ENCODE data around the gene SERINC1. TPM values are rescaled to one million over a fixed set of nuclear protein-coding genes. Genes with fewer than 3 reads are reported as not detected.

SERINC1 gene
- total RNA-seq, 4 donors from 2014 or later, result 215 to 314 (median 276) TPM

- no peak overlapping the region for H3K27ac ChIP-seq (replicated peaks in 1 of 4)
- intact Hi-C loops (cut with DNase I), result no loop called here
- H3K27me3 ChIP-seq, result no peaks in the 10 kb centered on the region
- no peak for TF ChIP-seq EP300 (IDR thresholded peaks at IDR 0.05)
- TF ChIP-seq POLR2AphosphoS5 (IDR thresholded peaks at IDR 0.05), result no peak
- TF ChIP-seq POLR2A (IDR thresholded peaks at IDR 0.05; ENCODE audit: low read depth), result no peak
- no peak for TF ChIP-seq CTCF (IDR thresholded peaks at IDR 0.05)
- no peaks in the 10 kb centered on the region for H3K9me3 ChIP-seq
- no peak overlapping the region for H3K4me3 ChIP-seq
- H3K4me1 ChIP-seq, result no peaks in the 10 kb centered on the region
- peaks cover 6 to 83% (median 35%) of the 10 kb centered on the region in 4 donors for H3K36me3 ChIP-seq
- WGBS, result 91% methylated on average over 1 of the region's 1 CpG
- DNase-seq (ENCODE audit: extremely low spot score), result no peak
Observed at GRCh38 chr6:122416825-122417224, 54.8 kb downstream of the SERINC1 start.

GRCh38 chr6:122412001-122412400 lies 59.6 kb downstream of the SERINC1 start:
- Histone ChIP-seq H3K27ac (replicated peaks in 1 of 4) (no peak overlapping the region), H3K27me3 (no peaks in the 10 kb centered on the region), H3K9me3 (no peaks in the 10 kb centered on the region), H3K4me1 (peaks cover 2 to 14% (median 8%) of the 10 kb centered on the region in 4 donors), H3K4me3 (no peak overlapping the region), H3K36me3 (peaks cover 0 to 39% (median 17%) of the 10 kb centered on the region in 4 donors)
- TF ChIP-seq POLR2A (IDR thresholded peaks at IDR 0.05; ENCODE audit: low read depth) (no peak), POLR2AphosphoS5 (IDR thresholded peaks at IDR 0.05) (no peak)
- intact Hi-C loops (cut with DNase I), result no loop called here
- DNase-seq (ENCODE audit: extremely low spot score), result no peak

- no peak for TF ChIP-seq POLR2A (IDR thresholded peaks at IDR 0.05; ENCODE audit: low read depth)
- TF ChIP-seq POLR2AphosphoS5 (IDR thresholded peaks at IDR 0.05), result no peak
- TF ChIP-seq EP300 (IDR thresholded peaks at IDR 0.05), result no peak
- TF ChIP-seq CTCF (IDR thresholded peaks at IDR 0.05), result no peak
Observed at GRCh38 chr6:122408702-122409458, 62.7 kb downstream of the SERINC1 start.

GRCh38 chr6:122408240-122408639 lies 63.4 kb downstream of the SERINC1 start:
- WGBS, result 95% methylated on average over 1 of the region's 1 CpG
- H3K27ac ChIP-seq (replicated peaks in 1 of 4), result no peak overlapping the region
- H3K9me3 ChIP-seq, result no peaks in the 10 kb centered on the region
- peaks cover 0 to 11% (median 9%) of the 10 kb centered on the region in 4 donors for H3K36me3 ChIP-seq
- H3K4me1 ChIP-seq, result peaks cover 2 to 38% (median 34%) of the 10 kb centered on the region in 4 donors
- H3K4me3 ChIP-seq, result no peak overlapping the region
- no peak for DNase-seq (ENCODE audit: extremely low spot score)
- TF ChIP-seq POLR2AphosphoS5 (IDR thresholded peaks at IDR 0.05), result no peak
- no peak for TF ChIP-seq CTCF (IDR thresholded peaks at IDR 0.05)
- TF ChIP-seq POLR2A (IDR thresholded peaks at IDR 0.05; ENCODE audit: low read depth), result no peak
- intact Hi-C loops (cut with DNase I), result no loop called here
- H3K27me3 ChIP-seq, result no peaks in the 10 kb centered on the region

More at GRCh38 chr6:122408702-122409458, 62.7 kb downstream of the SERINC1 start:
- Histone ChIP-seq H3K27me3 (no peaks in the 10 kb centered on the region), H3K27ac (replicated peaks in 1 of 4) (no peak overlapping the region), H3K9me3 (no peaks in the 10 kb centered on the region), H3K4me3 (no peak overlapping the region), H3K36me3 (peaks cover 0 to 17% (median 11%) of the 10 kb centered on the region in 4 donors), H3K4me1 (peaks cover 2 to 32% (median 28%) of the 10 kb centered on the region in 4 donors)
- DNase-seq (ENCODE audit: extremely low spot score), result no peak
- intact Hi-C loops (cut with DNase I), result no loop called here
- 71% methylated on average over 6 of the region's 6 CpGs for WGBS

- H3K9me3 ChIP-seq, result no peaks in the 10 kb centered on the region
- no peaks in the 10 kb centered on the region for H3K27me3 ChIP-seq
- no peak overlapping the region for H3K27ac ChIP-seq (replicated peaks in 1 of 4)
- no peak for DNase-seq (ENCODE audit: extremely low spot score)
- intact Hi-C loops (cut with DNase I), result no loop called here
- 54% methylated on average over 4 of the region's 4 CpGs for WGBS
- peaks cover 0 to 6% (median 4%) of the 10 kb centered on the region in 4 donors for H3K36me3 ChIP-seq
- no peak for TF ChIP-seq EP300 (IDR thresholded peaks at IDR 0.05)
- TF ChIP-seq POLR2A (IDR thresholded peaks at IDR 0.05; ENCODE audit: low read depth), result no peak
- TF ChIP-seq POLR2AphosphoS5 (IDR thresholded peaks at IDR 0.05), result no peak
- no peak for TF ChIP-seq CTCF (IDR thresholded peaks at IDR 0.05)
- peaks cover 2 to 44% (median 36%) of the 10 kb centered on the region in 4 donors for H3K4me1 ChIP-seq
- no peak overlapping the region for H3K4me3 ChIP-seq
Observed at GRCh38 chr6:122407712-122408111, 63.9 kb downstream of the SERINC1 start.
